Anterior cingulate cortex (tissue), 58 donors: ENCODE measurements around the gene CD3D.
A peak's percentile ranks its signal among the peaks of the same experiment; 100 is the strongest.

ENCODE experiments used
- DNase-seq, 58 donors: peaks; one replicate each; lab custom pipeline; 2025; lab: John Stamatoyannopoulos, UW

The CD3D gene

GRCh38 chr11:118342503-118343161, at the start of gene CD3D:
CD3D (minus strand) TSS chr11:118342705; CDS start chr11:118342607, 98 bp downstream.
- DNase-seq = no peak

DNA sequence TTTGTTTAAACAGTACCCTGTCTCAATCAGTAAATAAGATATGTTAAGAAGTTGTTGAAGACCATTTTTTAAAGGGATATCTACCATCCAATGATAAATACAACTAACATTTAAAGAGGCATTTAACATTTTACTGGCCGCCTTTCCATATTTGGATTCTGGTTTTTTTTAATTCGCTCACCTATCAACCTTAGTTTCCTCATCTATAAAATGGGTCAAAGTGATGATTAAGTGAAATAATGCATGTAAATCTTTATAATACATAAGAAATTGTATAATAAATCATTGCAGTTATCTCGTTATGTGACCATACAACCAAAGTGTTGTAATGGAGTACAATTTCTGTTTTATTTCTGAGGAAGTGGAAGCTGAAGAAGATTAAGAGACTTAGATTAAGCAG, 41.2 kb upstream of the CD3D start:
- no peak for DNase-seq

GRCh38 chr11:118382954-118383353, 40.4 kb upstream of the CD3D start:
- DNase-seq = no peak

GRCh38 chr11:118380571-118380970, 38.1 kb upstream of the CD3D start:
- no peak for DNase-seq

DNA sequence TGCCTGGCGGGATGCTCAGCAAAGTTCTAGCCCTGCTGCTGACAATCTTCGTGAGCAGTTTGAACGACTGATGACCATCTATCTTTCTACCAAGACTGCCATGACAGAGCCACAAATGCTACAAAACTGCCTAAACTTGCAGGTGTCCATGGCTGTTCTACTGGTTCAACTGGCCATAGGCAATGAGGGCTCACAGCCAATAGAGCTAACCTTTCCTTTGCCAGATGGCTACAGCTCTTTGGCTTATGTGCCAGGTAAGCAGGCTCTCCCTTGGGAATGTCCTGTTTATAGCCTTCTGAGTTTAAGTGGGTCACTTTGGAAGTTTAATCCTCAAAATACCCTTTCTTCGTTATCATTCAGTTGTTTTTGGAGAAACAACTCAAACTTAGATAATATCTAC, 37.0 kb upstream of the CD3D start:
- DNase-seq = no peak

GRCh38 chr11:118375978-118376377, 33.5 kb upstream of the CD3D start:
- DNase-seq = no peak

DNA sequence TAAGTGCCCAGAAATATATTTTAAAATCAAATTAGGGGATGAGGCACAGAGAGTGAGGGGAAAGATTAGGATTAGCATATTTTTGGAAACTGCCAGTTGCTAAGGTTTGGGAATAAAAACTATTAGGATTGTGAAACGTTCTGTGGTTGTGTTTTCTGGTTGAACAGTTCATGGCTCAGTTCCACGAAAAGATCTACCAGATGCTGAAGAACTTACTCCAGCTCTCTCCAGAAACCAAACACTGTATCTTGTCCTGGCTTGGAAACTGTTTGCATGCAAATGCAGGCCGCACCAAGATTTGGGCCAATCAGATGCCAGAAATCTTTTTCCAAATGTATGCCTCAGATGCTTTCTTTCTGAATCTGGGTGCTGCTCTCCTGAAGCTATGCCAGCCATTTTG, 32.2 kb upstream of the CD3D start:
- DNase-seq = peak in 1 of 58 donors; percentile 1

- DNase-seq = no peak
These were observed 31.4 kb upstream of the CD3D start for GRCh38 chr11:118373871-118374270.

- no peak for DNase-seq
These were observed 30.8 kb upstream of the CD3D start for GRCh38 chr11:118373263-118373662.

GRCh38 chr11:118370774-118371173, 28.3 kb upstream of the CD3D start:
- no peak for DNase-seq

- DNase-seq = no peak
These were observed 23.8 kb upstream of the CD3D start for GRCh38 chr11:118366287-118366686.

DNA sequence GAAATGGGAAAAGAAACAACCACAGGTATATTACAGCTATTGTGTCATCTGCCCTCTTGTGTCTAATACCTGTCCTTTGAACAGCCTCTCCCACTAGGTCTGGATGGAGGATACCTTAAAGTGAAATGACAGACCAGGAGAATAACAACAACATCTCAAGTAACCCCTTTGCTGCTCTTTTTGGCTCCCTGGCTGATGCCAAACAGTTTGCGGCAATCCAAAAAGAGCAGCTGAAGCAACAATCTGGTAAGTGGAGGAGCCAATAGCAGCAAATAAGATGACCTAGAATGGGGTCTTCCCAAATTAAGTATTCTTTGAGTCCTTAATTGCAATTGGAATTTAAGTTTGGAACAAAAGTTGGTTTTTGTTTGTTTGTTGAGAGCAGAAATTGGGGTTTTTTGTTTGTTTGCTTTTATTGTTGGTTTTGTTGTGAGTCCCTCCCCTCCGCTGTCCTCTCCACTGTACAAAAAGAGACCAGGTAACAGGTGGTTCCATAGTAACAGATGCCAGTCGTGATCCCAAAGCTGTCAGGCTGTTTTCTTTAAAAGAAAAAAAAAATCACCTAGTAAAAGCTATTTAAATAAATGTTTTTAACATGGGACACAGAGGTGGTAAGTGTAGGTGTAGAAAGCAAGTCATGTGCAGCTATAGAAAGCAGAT, 22.6 kb upstream of the CD3D start:
- DNase-seq = no peak

DNA sequence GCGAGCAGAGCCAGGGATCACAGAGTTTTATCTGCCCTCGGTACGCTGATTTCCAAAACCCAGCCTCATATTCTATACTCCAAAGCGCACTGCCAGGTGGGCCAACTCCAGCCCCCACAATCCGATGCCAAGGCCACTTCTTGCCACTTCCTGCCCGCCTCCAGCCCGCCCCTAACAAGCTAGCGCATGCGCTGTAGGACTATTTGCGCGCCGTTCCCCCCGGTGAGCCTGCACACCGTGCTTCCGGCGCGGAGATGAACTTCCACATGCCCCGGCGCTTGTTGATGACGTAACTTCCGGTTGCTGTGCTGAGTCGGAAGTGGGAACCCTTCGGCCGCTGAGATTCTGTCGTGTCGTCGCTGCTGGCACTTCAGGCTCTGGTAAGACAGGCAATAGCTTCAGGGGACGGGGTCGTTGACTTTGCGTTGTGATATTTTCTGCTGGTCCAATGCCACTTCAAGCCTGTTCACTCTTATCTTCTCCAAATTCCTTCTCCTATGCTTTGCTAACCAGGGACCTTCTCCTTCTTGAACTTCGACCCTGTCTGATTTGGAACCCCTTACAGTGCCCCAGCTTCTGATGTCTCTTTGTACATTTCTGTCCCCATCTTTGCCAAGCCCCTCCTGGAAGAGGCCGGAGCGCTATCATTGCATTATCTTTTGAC, 16.9 kb upstream of the CD3D start, which contains the start of gene UBE4A:
Gene UBE4A (plus strand): TSS at position 306 of the 664 bp plus-strand sequence. CDS start 5,481 bp downstream, outside the sequence.
- DNase-seq = peak; percentile 74 to 98 (median 91)

- DNase-seq = no peak
These were observed 15.6 kb upstream of the CD3D start for GRCh38 chr11:118358071-118358470.

DNA sequence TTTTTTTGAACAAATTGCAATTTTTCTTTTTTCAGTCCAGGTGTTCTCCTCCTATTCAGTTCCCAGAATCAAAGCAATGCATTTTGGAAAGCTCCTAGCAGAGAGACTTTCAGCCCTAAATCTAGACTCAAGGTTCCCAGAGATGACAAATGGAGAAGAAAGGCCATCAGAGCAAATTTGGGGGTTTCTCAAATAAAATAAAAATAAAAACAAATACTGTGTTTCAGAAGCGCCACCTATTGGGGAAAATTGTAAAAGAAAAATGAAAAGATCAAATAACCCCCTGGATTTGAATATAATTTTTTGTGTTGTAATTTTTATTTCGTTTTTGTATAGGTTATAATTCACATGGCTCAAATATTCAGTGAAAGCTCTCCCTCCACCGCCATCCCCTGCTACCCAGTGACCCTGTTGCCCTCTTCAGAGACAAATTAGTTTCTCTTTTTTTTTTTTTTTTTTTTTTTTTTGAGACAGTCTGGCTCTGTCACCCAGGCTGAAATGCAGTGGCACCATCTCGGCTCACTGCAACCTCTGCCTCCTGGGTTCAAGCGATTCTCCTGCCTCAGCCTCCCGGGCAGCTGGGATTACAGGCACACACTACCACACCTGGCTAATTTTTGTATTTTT, 10.7 kb upstream of the CD3D start:
- no peak for DNase-seq

- no peak for DNase-seq
These were observed 7.0 kb upstream of the CD3D start for GRCh38 chr11:118349475-118349874.

- no peak for DNase-seq
These were observed 1.5 kb upstream of the CD3D start, which contains the start of gene CD3G for GRCh38 chr11:118343981-118344515. CD3G (plus strand) TSS chr11:118344344; CDS start chr11:118344424, 80 bp downstream.

DNA sequence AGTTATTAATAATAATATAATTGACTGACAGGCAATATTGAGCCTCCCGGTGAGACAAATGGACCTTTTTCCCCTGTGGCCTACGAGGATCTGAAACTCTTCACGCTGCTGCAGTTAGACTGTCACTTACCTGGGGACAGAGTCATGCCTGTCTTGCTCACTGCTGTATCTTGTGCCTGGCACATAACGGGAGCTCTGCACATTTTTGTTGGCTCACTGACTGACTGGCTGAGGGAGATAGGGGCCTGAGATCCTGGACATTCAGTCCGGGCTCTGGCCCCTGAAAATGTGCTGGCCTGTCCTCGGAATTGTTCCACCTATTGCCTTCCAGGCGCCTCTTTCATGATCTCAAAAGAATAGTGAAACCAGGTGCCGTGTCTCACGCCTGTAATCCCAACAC, 743 bp upstream of the CD3D start:
- DNase-seq = no peak

DNA sequence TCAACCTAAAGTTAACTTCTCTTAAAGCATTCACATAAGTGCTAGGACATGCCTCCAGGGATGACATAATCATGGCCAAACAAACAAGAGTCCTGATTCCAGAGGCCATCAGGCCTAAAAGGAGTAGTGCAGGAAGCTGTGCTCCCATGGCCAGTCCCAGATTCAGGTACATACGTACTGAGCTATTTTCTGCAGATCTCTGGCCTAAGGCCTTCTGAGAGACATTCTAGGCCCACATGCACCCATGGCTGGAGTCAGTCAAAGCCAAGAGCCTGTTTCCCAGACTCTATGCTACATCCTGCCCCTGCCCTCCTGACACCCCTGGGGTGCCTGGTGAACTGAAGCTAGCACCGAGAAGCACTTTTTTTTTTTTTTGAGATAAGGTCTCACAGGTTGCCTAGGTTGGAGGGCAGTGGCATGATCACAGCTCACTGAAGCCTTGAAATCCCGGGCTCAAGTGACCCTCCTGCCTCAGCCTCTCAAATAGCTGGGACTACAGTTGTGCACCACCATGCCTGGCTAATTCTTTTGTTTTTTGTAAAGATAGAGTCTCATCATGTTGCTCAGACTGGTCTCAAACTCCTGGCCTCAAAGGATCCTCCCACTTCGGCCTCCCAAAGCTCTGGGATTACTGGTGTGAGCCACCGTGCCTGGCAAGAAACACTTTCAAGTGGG, 553 bp downstream of the CD3D start:
- DNase-seq = no peak

- no peak for DNase-seq
These were observed 1.2 kb downstream of the CD3D start for GRCh38 chr11:118341261-118341660.
